Upper lobe of right lung (tissue), 1 donor: Measurements from ENCODE around the gene EPM2AIP1. TPM values are rescaled to one million over a fixed set of nuclear protein-coding genes. Genes with fewer than 3 reads are reported as not detected.
"Not testable (repeated sequence)": the region's sequence is repeated elsewhere in the genome, so short reads cannot be mapped to it uniquely, and the experiment has no call there.

ENCODE experiments used
- ATAC-seq: fragments of 200-7000 bp; cut with Tn5 transposase; one replicate; pipeline ENCODE4 v1.9.1; 2020; ENCODE audit warnings: mild to moderate bottlenecking, moderate library complexity
- DNase-seq: peaks from one replicate; pipeline ENCODE4 v3.0.0-alpha.2; 2020
- H3K27ac ChIP-seq: fragments of 200-600 bp; one replicate; pipeline ENCODE4 v1.8.0; 2022
- H3K27me3 ChIP-seq: fragments of 200-600 bp; one replicate; pipeline ENCODE4 v1.8.0; 2022; ENCODE audit warnings: mild to moderate bottlenecking
- H3K36me3 ChIP-seq: fragments of 200-600 bp; one replicate; pipeline ENCODE4 v1.8.0; 2022
- H3K4me1 ChIP-seq: fragments of 200-600 bp; one replicate; pipeline ENCODE4 v1.8.0; 2022
- H3K4me3 ChIP-seq: fragments of 200-600 bp; one replicate; pipeline ENCODE4 v1.8.0; 2022; ENCODE audit warnings: mild to moderate bottlenecking
- H3K9me3 ChIP-seq: fragments of 200-600 bp; one replicate; pipeline ENCODE4 v1.8.0; 2022
- CTCF ChIP-seq: fragments of 200-600 bp; IDR thresholded peaks from one replicate; pipeline ENCODE4 v1.8.0; 2022; ENCODE audit warnings: antibody characterized with exemption
- intact Hi-C: fragments of 100-400 bp; cut with DNase I; formaldehyde crosslinking; loops from one replicate; pipeline ENCODE4 v1.11.0; 2022
- total RNA-seq: library from RNA; stranded (reverse); fragmentation: NEBNext Ultra II Directional; extraction: Animal tissue kit (Norgen Biotek cat#: 25700); gene quantifications from one replicate; pipeline ENCODE4 v1.2.1, GENCODE V29; 2021
- donor health status: DM: no; HTN: yes; CAD: no; lungs with severe emphysema.

The EPM2AIP1 gene
- total RNA-seq, 1 donor from 2014 or later: 20.1 TPM

- Histone ChIP-seq H3K36me3 (no peaks in the 10 kb centered on the region), H3K4me3 (no peak overlapping the region), H3K27ac (peak overlapping the region; percentile 7), H3K27me3 (no peaks in the 10 kb centered on the region), H3K4me1 (no peaks in the 10 kb centered on the region), H3K9me3 (no peaks in the 10 kb centered on the region)
- TF ChIP-seq CTCF: no peak
- ATAC-seq (no peak), DNase-seq (no peak)
- intact Hi-C loops: loop anchor here (10.0 kb wide), 1 partner anchor 223 kb away; no protein-coding TSS in a partner anchor
Measured at GRCh38 chr3:36957862-36958686, 34.9 kb downstream of the EPM2AIP1 start.

- Histone ChIP-seq H3K4me1 (no peaks in the 10 kb centered on the region), H3K9me3 (no peaks in the 10 kb centered on the region), H3K4me3 (no peak overlapping the region), H3K27ac (no peak overlapping the region), H3K36me3 (no peaks in the 10 kb centered on the region), H3K27me3 (no peaks in the 10 kb centered on the region)
- TF ChIP-seq CTCF: no peak
- ATAC-seq (no peak), DNase-seq (no peak)
- intact Hi-C loops: loop anchor here (10.0 kb wide), 1 partner anchor 222 kb away; no protein-coding TSS in a partner anchor
Measured at GRCh38 chr3:36957063-36957462, 35.9 kb downstream of the EPM2AIP1 start.

GRCh38 chr3:36956155-36956554 lies 36.8 kb downstream of the EPM2AIP1 start:
- Histone ChIP-seq H3K4me3 (no peak overlapping the region), H3K27ac (no peak overlapping the region), H3K9me3 (no peaks in the 10 kb centered on the region), H3K27me3 (no peaks in the 10 kb centered on the region), H3K36me3 (no peaks in the 10 kb centered on the region), H3K4me1 (no peaks in the 10 kb centered on the region)
- ATAC-seq: no peak
- DNase-seq: no peak
- intact Hi-C loops: loop anchor here (10.0 kb wide), 1 partner anchor 221 kb away; no protein-coding TSS in a partner anchor
- no peak for TF ChIP-seq CTCF

- H3K4me1 ChIP-seq: no peaks in the 10 kb centered on the region
- H3K27ac ChIP-seq: no peak overlapping the region
- H3K36me3 ChIP-seq: no peaks in the 10 kb centered on the region
- no peaks in the 10 kb centered on the region for H3K27me3 ChIP-seq
- ATAC-seq: no peak
- no peaks in the 10 kb centered on the region for H3K9me3 ChIP-seq
- no peak for DNase-seq
- intact Hi-C loops: loop anchor here (10.0 kb wide), 1 partner anchor 220 kb away; no protein-coding TSS in a partner anchor
- H3K4me3 ChIP-seq: no peak overlapping the region
- TF ChIP-seq CTCF: no peak
Measured at GRCh38 chr3:36954452-36955134, 38.3 kb downstream of the EPM2AIP1 start.

- H3K4me3 ChIP-seq, ATAC-seq, H3K27ac ChIP-seq, DNase-seq, intact Hi-C loops, H3K4me1 ChIP-seq, H3K36me3 ChIP-seq, H3K9me3 ChIP-seq, H3K27me3 ChIP-seq: not testable (repeated sequence)
Measured at GRCh38 chr3:36947814-36948213, 45.1 kb downstream of the EPM2AIP1 start.

GRCh38 chr3:36945333-36945980 lies 47.5 kb downstream of the EPM2AIP1 start:
- intact Hi-C loops: no loop called here
- H3K27ac ChIP-seq: no peak overlapping the region
- TF ChIP-seq CTCF: no peak

More at GRCh38 chr3:36945333-36945980, 47.5 kb downstream of the EPM2AIP1 start:
- no peak for DNase-seq
- ATAC-seq: no peak
- Histone ChIP-seq H3K4me3 (peak overlapping the region; percentile 93), H3K9me3 (peaks cover 10% of the 10 kb centered on the region), H3K36me3 (no peaks in the 10 kb centered on the region), H3K4me1 (peaks cover 16% of the 10 kb centered on the region), H3K27me3 (no peaks in the 10 kb centered on the region)
